Measurements from ENCODE around the gene GPR63.

The GPR63 gene

GRCh38 chr6:96760153-96760687 lies 77.1 kb downstream of the GPR63 start:
- no peak for DNase-seq (ENCODE audit: low read depth)

DNA sequence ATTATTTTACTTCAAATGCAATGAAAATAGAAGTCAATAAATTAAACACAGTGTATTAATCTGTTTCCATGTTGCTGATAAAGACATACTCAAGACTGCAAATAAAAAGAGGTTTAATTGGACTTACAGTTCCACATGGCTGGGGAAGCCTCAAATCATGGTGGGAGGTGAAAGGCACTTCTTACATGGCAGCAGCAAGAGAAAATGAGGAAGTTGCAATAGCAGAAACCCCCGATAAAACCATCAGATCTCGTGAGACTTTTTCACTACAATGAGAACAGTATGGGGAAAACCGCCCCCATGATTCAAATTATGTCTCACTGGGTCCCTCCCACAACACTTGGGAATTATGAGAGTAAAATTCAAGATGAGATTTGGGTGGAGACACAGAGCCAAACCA lies 82.2 kb downstream of the GPR63 start:
- no peak for DNase-seq (ENCODE audit: low read depth)

DNA sequence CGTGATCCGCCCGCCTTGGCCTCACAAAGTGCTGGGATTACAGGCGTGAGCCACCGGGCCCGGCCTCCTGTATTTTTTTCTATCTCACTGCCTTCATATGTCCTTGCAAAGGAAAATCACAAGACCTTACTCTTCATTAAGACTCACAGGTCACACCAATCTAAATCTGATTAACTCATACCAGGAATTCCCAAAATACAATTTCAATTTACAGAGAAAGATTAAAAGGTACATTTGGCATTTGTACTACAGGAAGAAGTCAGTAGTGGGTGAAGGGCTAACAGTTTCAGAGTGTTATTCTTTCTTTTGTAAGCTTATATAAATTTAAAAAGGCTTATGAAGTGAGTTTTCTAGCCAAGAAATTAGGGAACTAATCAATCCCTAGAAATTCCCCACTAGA lies 87.4 kb downstream of the GPR63 start:
- no peak for DNase-seq (ENCODE audit: low read depth)
